Choroid plexus epithelial cell (primary cell): ENCODE results near the gene PEPD.
"Not testable (repeated sequence)": the region's sequence is repeated elsewhere in the genome, so short reads cannot be mapped to it uniquely, and the experiment has no call there.

Source experiments
- DNase-seq: peaks from one replicate; pipeline ENCODE4 v3.0.0-alpha.2; 2010; ENCODE audit warnings: low read depth
- H3K4me3 ChIP-seq: 2 replicates; pipeline ENCODE4 v1.5.1; 2011; ENCODE audit warnings: low read depth, mild to moderate bottlenecking, control low read depth, low read length, moderate library complexity
- TF ChIP-seq, protein P1 (sequence below): conservative IDR thresholded peaks from 2 replicates; pipeline ENCODE4 v1.5.1; 2011; ENCODE audit warnings: low read depth, mild to moderate bottlenecking, control low read depth, inconsistent platforms, low read length, moderate library complexity

PEPD gene

DNA sequence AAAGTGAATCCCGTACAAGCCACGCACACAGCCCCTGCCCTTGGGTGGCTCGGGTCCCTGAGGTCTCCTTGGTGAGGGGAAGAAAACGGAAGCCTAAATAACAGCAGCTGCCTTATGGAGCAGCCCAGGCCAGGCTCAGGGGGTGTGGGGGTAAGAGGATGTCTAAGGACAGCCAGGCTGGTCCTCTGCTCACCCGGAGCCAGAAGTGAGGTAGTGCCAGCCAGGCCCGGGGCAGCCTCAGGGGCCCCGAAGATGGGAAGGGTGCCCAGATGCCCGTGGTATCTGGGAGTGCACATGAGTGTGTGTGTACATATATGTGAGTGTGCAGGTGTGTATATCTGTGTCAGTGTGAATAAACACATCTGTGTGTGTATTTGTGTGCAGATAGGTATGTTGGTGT is 38.4 kb upstream of the PEPD start:
- DNase-seq = no peak
- TF ChIP-seq, protein P1, sequence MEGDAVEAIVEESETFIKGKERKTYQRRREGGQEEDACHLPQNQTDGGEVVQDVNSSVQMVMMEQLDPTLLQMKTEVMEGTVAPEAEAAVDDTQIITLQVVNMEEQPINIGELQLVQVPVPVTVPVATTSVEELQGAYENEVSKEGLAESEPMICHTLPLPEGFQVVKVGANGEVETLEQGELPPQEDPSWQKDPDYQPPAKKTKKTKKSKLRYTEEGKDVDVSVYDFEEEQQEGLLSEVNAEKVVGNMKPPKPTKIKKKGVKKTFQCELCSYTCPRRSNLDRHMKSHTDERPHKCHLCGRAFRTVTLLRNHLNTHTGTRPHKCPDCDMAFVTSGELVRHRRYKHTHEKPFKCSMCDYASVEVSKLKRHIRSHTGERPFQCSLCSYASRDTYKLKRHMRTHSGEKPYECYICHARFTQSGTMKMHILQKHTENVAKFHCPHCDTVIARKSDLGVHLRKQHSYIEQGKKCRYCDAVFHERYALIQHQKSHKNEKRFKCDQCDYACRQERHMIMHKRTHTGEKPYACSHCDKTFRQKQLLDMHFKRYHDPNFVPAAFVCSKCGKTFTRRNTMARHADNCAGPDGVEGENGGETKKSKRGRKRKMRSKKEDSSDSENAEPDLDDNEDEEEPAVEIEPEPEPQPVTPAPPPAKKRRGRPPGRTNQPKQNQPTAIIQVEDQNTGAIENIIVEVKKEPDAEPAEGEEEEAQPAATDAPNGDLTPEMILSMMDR = no peak
- no peak overlapping the region for H3K4me3 ChIP-seq

DNA sequence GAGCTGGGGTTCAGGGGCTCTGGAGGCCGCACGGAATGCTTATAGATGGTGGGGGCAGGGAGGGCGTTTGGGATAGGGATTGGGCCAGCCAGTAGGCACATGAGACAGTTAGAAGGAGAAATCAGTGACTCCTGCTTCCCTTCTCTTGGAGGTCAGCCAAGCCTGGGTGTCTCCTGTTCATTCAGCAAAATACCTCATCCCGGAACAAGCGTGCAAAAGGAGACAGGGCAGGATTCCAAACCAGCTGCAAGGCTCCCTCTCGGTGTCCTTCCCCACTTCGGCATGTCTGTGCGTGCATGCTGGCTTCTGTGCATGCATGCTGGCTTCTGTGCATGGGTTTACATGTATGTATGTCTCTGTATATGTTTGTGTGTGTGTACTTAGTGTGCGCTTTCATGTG is 37.3 kb upstream of the PEPD start:
- TF ChIP-seq, protein P1 = no peak
- no peak for DNase-seq
- H3K4me3 ChIP-seq = no peak overlapping the region

DNA sequence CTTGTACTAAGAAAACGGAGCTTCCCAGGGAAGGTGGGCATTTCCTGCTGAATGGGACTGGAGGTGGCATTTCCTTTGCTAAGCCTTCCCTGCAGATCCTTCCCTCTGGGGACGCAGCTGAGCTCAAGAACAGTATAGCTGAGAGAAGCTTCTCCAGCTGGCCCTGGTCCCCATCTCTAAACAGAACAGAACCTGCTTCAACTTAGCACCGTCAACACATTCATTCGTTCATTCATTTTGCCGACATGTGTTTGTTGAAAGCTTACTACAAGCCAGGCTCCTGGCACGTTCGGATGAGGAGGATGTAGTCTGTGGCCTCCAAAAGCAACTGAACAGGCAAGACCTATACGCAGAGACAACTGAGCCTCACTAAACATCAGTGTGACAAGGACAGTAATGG is 36.6 kb upstream of the PEPD start:
- H3K4me3 ChIP-seq = no peak overlapping the region
- no peak for DNase-seq
- TF ChIP-seq, protein P1 = no peak

DNA sequence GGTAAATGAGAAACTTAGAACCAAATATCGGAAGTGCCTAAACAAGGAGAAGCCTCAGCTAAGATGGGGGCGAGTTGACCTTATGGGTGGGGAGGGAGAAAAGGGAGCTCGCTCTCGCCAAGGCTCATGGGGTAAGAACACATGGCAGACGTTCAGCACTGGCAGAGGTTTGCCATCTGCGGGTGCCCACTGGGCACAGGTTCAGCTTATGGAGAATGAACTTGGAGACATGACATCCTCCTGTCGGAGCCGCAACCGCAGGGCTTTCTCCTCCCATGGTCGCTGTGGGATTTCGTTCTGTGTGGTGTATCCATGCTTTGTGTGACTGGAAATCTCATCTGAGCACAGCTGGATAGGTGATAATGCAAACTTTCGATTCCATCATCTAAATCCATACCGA is 36.1 kb upstream of the PEPD start:
- TF ChIP-seq, protein P1 = no peak
- DNase-seq = no peak
- no peak overlapping the region for H3K4me3 ChIP-seq

DNA sequence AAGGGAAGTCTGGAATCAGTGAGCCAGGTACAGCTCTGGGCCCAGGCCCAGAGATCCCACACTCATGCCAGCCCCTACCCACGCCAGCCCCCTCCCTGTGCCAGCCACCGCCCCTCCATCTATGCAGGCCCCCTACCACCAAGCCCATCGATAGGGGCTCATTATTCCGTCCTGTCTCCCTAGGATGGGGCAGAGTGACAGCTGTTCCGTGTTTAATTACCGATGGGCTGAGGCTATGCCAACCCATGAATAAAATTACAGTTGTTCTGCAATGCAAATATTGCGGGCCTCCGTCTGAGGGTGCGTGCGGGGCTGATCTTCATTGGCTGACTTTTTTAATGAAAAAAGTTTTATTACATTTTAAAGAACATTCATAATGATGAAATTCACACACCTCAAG is 35.6 kb upstream of the PEPD start:
- DNase-seq = no peak
- TF ChIP-seq, protein P1 = no peak

DNA sequence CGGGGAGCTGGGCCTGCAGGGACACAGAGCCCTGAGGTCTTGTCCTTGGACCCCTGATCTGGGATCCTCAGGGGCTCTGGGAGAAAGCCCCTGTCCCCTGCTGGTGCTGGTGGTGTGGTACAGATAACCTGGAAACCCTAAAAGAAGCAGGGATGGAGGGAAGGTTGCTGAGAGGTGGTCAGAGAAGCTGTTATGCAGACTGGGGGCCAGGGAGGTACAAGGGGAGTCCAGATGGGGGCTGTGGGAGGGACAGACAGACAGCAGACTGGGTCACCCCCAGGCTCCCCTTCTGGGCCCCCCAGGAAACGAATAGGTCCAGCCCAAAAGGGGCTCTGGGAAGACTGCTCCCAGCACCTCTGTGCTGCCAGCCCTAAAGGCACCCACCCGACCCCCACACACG is 34.7 kb upstream of the PEPD start:
- H3K4me3 ChIP-seq = no peak overlapping the region
- TF ChIP-seq, protein P1 = no peak
- no peak for DNase-seq

More for the DNA sequence above, 35.6 kb upstream of the PEPD start:
- H3K4me3 ChIP-seq = no peak overlapping the region

DNA sequence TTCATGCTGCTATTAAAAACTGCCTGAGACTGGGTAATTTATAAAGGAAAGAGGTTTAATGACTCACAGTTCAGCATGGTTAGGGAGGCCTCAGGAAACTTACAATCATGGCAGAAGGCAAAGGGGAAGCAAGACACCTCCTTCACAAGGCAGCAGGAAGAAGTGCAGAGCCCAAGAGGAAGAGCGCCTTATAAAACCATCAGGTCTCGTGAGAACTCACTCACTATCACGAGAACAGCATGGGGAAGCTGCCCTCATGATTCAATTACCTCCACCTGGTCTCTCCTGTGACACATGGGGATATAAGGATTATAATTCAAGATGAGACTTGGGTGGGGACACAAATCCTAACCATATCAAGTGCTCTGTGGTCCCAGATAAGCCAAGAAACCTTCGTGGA is 34.1 kb upstream of the PEPD start:
- not testable (repeated sequence) for DNase-seq, H3K4me3 ChIP-seq

DNA sequence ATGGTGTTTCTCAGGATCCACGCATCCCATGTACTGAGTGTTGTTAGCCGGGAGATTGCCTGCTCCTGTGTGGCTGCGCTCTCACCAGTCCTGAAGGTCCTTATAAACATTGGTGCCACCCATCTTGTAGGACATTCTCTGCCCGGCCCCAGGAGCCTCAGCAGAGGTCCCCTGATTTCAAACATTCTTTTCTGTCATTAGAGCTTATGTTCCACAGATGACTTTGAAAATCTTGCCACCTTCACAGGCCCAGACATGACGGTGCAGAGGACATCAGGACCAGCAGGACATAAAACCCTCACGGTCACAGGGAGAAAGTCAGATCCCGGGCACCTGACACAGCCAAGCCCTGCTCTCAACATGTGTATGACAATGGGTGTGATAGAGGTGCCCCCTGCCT is 33.2 kb upstream of the PEPD start:
- TF ChIP-seq, protein P1 = no peak
- H3K4me3 ChIP-seq = no peak overlapping the region
- DNase-seq = no peak
